NCI-H1694 (cell line): ENCODE data around the gene TRIP6.

ENCODE experiments used
- DNase-seq: peaks from one replicate; lab custom pipeline; 2025; lab: John Stamatoyannopoulos, UW

Gene TRIP6

DNA sequence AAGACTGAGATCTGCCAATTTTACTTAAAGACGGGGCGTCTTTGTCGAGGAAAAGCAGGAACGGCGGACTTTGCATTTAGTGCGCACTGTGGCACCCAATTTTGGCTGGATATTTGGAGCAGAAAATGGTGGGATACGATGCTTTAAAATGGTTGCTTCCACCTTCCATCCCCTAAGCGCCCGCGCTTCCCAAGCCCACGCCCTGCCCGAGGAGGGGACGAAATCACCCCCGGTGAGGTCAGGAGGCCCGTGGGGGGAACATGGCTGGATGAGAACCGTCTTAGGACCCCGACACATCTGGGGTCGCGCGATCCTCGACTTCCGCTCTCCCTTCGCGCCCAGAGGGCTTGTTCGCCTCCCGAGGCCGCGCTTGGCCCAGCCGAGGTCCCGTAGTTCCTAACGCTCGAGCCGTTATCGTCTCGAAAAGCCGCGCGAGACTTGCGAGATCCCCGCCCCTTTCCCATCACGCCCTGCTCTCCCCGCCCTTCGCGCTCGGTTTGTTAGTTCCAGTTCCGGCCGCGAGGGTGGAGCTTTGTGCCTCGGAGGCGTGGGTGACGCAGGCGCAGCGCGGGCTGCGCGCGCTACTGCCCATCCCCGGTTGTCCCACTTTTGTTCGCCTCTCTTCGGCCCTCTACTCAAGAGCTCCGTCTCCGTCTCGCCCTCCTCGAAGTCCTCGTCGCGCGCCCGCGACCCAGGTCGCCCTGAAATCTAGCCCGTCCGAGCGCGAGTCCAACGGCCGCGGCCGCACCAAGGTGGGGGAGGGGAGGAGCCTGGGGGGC, 7.6 kb downstream of the TRIP6 start, which contains the start of gene SRRT:
SRRT (plus strand) TSS at position 527 of the 779 bp plus-strand sequence. CDS start 488 bp downstream, outside the sequence.
- DNase-seq: peak; percentile 97

DNA sequence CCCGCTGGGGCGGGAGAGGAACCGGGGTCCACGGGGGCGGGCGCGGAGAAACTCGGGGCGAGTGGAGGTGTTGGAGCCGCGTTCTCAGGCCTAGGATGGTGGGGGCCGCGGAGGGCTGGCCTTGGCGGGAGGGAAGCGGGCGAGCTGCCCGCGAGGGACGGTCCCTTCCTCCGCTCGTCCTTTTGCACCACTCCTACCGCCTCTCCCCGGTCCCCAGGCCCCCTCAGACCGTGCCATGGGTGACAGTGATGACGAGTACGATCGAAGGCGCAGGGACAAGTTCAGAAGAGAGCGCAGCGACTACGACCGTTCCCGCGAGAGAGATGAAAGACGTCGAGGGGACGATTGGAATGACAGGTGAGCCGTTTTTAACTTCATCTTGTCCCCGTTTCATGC, 8.2 kb downstream of the TRIP6 start:
- no peak for DNase-seq

DNA sequence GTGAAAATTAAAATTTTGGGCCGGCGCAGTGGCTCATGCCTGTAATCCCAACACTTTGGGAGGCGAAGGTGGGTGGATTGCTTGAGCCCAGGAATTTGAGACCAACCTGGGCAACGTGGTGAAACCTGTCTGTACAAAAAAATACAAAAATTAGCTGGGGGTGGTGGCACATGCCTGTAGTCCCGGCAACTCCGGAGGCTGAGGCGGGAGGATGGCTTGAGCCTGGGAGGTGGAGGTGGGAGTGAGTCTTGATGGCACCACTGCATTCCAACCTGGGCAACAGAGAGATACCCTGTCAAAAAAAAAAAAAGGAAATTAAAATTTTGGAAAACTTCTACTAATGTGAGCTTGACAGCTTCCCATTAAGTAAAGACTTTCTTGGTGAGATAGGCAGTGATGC, 10.8 kb downstream of the TRIP6 start:
- DNase-seq: no peak

DNA sequence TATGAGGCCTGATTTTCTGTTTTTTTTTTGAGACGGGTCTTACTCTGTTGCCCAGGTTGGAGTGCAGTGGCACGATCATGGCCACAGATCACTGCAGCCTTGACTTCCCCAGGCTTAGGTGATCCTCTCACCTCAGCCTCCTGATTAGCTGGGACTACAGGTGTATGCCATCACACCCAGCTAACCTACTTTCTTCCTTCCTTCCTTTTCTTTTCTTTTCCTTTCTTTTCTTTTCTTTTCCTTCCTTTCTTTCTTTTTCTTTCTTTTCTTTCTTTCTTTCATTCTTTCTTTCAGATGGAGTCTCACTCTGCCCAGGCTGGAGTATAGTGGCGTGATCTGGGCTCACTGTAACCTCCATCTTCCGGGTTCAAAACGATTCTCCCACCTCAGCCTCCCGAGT, 11.5 kb downstream of the TRIP6 start:
- no peak for DNase-seq

DNA sequence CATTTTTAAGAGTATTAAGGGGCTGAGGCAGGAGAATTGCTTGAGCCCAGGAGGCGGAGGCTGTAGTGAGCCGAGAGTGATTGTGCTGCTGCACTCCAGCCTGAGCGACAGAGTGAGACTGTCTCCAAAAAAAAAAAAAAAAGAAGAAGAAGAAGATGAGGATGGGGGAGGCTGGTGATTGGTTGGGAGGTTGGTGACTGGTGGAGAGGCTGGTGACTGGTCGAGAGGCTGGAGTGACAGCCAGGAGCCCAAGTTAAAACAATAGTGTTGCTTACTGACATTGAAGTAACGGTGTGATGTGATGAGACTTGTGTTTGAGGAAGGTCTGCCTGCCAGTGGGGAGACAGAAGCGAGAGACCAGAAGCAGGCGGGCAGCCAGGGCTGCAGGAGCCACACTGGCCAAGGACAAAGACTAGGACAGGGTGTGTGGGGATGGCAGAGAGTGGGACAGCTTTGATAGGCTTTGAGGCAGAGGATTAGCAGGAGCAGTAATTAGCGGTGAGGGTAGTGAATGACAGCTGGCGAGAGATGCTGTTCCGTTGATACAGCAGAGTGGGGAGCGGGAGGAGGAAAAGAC, 12.6 kb downstream of the TRIP6 start:
- DNase-seq: peak; percentile 40

DNA sequence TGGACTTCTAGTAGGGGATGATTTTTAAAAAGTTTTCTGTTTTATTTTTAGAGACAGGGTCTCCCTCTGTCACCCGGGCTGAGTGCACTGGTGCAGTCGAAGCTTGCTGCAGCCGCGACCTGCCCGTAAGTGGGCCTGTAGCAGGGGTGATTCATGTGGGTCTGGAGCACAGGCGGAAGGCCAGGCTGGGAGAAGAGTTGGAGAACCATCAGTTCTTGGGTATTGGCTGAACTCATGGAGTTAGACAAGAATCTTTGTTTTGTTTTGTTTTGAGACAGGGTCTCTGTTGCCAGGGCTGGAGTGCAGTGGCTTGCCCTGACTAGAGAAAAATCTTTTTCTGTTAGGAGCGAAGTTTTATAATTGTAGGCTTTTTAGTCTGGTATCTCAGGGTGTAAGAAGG, 13.5 kb downstream of the TRIP6 start:
- no peak for DNase-seq

DNA sequence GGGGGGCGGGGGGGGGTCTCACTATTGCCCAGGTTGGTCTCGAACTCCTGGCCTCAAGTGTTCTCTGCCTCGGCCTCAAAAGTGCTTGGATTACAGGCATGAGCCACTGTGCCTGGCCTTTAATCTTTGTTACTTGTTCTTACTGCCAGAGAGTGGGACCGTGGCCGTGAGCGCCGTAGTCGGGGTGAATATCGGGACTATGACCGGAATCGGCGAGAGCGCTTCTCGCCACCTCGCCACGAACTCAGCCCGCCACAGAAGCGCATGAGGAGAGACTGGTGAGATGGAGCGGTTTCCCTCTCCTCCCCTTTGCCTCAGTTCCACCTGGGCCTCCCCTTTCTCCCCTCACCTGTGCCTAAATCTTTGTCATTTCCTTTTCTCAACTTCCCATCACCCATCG, 13.9 kb downstream of the TRIP6 start:
- no peak for DNase-seq

DNA sequence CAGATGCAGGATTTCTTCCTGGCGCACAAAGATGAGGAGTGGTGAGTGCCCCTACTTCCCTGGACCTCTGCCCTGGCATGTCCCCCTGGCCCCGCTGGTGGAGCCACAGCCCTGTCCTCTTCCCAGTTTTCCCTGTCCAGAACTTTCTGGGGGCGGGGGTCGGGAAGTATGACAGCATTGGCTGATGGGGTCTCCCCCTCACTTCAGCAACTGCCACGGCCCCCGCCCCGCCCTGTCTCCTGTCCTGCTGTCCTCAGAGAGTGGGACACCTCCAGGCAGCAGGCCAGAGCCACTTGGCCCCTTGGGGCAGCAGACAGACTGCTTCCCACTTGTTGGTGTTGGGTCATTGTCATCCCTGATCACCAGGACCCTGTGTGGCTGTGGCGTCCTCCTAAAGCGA, 15.0 kb downstream of the TRIP6 start:
- no peak for DNase-seq

DNA sequence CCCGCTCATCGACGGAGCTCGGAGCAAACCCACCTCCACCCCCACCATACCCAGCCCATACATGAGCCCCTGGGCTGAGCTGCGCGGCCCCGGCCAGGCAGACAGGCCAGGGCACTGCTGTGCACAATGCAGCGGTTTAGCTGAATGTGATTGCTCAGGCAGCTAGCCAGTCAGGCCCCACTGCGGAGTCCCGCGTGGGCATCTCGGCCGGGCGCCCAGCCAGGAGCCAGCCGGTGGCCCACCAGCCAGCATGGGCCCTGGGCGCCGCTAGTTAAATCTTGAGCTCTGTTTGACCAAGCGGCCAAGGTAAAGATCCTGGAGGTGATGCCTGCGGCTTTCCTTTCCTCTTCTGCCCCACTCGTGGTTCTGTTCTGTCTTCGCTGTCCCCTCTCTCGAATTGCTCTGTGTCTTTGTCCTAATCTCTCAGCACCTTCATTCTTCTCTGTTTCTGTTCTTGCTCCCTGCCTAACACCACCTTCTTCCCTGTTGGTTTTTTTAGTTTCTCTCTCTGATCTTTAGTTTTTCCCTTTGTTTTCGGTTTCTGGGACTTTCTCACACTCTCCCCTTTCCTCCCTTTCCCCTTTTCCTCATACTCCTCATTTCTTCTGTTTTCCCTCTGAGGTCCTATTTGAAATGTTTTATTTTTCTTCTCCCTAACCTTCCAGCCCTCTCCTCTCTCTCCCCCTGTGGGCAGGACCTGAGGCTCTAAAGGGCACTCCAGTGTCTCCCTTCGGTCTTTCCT, 15.8 kb downstream of the TRIP6 start:
- DNase-seq: no peak

DNA sequence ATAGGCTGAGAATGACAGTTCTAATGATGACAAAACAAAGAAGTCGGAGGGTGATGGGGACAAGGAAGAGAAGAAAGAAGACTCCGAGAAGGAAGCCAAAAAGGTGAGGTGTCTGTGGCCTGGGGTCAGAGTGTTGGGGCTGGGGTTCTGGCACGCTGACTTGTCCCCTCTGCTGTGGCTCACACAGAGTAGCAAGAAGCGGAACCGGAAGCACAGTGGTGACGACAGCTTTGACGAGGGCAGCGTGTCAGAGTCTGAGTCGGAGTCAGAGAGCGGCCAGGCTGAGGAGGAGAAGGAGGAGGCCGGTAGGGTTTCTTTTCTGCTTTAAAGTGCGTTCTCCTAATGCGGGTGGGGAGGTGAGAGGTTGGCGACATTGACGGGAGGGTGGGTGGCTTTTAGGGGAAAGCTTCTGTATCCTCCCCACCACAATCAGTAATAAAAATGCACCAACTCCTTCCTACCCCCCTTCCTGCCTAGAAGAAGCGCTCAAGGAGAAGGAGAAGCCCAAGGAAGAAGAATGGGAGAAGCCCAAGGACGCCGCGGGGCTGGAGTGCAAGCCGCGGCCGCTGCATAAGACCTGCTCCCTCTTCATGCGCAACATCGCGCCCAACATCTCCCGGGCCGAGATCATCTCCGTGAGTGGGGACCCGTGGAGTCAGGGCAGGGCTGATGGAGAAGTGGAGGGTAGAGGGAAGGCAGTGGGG, 17.7 kb downstream of the TRIP6 start:
- DNase-seq: no peak

DNA sequence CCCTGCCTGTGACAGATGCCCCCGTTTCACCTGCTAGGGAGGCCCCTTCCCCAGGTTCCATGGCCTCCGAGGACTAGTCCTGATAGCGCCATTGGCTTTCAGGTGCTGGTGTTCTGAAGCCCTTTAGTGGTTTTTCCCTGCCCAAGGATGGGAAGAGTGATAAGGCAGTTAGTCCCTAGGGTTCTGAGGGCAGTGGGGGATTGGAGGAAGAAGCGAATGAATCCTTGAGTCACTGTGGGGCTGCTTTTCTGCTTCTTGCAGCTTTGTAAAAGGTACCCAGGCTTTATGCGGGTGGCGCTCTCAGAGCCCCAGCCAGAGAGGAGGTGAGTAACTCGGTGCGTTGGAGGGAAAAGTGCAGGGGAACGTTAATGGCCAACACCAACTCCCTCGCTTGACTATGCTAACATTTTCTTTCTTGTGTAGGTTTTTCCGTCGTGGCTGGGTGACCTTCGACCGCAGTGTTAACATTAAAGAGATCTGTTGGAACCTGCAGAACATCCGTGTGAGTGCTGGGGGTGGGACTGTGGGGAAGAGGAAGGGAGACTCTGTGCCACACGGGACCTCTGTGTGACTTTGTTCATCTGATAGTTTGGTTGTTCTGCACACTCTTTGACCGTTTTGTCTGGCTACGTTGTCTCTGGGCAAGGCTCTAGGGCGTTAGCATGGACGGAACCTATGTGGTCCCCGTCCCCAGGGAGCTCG, 18.4 kb downstream of the TRIP6 start:
- DNase-seq: no peak

DNA sequence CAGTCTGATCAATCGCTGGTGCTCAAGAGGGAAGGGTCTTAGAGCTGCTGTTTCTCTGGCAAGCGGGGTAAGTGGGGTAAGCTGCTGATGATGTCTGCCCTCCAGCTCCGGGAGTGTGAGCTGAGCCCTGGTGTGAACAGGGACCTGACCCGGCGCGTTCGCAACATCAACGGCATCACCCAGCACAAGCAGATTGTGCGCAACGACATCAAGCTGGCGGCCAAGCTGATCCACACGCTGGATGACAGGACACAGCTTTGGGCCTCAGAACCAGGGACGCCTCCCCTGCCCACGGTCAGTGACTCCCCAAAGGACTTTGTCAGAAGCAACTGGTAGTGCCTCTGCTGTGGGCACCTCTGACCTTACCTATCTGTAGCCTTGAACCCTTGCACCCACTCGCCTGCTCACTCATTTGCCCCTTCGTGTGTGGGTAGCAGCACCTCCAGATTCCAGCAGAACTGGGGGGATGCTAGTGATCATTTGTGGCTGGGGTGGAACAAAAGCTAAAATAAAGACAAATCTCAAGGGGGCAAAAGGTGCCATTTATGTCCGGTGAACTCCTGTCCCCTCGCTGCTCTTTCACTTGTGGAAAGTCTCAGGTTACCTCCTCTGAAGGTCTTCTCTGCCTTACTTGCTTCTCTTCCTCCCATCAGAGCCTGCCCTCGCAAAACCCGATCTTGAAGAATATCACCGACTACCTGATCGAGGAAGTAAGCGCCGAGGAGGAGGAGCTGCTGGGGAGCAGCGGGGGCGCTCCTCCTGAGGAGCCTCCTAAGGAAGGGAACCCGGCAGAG, 19.2 kb downstream of the TRIP6 start:
- no peak for DNase-seq

DNA sequence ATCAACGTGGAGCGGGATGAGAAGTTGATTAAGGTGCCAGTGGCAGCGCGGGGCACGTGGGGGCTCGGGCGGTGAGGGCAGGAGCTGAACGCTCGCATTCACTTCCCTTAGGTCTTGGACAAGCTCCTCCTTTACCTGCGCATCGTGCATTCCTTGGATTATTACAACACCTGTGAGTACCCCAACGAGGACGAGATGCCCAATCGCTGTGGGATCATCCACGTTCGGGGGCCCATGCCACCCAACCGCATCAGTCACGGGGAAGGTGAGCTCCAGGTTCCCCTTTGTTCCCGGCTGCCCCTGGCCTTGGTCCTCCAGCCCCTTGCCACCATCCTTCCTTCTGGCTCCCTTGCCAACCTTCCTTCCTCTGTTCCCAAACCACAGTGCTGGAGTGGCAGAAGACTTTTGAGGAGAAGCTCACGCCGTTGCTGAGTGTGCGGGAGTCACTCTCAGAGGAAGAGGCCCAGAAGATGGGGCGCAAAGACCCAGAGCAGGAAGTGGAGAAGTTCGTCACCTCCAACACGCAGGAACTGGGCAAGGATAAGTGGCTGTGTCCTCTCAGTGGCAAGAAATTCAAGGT, 19.8 kb downstream of the TRIP6 start:
- no peak for DNase-seq

DNA sequence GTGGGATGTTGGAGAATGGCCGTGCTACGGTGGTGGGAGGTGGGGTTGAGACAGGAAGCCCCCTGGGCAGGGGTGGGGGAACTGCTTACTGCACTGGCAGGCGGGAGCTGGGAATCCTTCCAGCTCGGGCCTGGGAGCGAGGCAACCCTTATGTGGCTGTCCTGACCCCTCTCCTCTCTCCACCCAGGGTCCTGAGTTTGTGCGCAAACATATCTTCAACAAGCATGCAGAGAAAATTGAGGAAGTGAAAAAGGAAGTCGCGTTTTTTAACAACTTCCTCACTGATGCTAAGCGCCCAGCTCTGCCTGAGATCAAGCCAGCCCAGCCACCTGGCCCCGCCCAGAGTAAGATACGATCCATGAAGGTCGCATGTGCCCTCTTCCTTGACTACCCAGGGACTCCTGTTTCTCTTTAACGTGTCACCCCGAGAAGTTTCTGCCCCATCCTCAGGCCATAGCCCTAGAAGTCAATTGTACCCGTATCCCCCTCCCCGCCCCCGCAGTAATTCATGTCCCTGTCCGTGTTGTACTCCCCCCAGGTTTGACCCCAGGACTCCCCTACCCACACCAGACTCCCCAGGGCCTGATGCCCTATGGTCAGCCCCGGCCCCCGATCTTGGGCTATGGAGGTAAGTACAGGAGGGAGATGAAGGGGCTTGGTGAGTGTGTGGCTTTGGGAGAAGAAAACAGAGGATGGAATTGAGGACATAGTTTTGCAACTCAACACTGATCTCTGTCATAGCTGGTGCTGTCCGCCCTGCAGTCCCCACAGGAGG, 20.5 kb downstream of the TRIP6 start:
- DNase-seq: no peak

DNA sequence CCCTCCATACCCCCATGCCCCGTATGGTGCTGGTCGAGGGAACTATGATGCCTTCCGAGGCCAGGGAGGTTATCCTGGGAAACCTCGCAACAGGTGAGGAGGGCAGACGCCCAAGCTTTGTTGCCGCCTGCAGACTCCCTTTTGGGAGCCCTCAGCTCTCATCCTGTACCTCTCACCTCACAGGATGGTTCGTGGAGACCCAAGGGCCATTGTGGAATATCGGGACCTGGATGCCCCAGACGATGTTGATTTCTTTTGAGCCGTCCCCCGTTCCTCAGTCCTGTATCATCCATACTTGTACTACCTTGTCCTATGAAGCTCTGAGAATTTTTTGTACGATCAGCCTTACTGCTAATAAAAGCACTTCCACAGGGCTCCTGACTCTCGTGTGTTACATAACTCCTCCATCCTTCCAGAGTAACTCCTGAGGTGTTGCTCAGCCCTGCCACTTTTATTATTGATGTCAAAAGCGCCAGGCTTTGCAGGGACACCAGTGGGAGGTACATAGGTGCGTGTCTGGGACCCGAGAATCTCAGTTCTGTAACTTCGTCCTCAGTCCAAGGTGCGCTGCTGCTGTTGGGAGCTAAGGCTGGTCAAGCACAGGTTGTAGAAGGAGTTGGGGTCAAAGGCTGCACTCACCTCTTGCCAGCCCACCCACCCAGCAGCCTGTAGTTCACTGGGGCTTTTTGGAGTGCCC, 21.3 kb downstream of the TRIP6 start:
- DNase-seq: no peak

DNA sequence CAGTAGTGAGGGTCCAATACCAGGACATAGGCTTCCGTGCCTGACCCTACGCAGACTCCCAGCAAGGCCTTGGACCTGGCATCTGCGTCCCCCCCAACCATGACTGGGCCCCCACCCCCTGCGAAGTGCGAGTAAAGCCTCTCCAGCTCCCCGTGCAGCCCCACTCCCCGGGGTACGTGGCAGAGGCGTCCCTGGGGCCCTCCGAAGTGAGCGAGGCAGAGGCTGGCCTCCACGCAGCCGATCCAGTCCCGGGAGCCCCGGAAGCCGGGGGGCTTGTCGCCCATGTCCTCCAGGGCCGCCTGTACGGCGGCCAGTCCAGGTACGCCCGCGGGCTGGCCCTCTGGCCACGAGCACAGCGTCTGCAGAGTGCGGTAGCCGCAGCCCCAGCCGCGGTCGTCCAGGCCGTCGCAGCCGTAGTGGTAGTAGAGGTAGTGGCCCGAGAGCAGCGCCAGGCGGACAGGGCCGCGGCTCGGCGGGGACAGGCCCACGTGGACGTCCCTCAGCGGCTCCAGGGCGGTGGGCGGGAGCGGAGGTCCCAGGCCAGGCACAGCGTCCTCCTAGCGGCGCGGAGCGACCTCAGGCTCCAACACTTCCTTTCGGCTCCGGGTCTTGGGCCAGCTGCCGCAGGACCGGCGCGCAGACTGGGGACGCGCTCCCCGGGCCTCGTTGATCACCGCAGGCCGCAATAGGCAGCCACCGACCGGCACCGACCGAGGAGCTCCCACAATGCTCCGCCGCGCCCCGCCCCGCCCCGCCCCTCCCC, 22.0 kb downstream of the TRIP6 start, which contains the start of gene UFSP1:
UFSP1 (minus strand) TSS at position 728 of the 763 bp plus-strand sequence; CDS start at position 284, 444 bp downstream.
- DNase-seq: no peak

DNA sequence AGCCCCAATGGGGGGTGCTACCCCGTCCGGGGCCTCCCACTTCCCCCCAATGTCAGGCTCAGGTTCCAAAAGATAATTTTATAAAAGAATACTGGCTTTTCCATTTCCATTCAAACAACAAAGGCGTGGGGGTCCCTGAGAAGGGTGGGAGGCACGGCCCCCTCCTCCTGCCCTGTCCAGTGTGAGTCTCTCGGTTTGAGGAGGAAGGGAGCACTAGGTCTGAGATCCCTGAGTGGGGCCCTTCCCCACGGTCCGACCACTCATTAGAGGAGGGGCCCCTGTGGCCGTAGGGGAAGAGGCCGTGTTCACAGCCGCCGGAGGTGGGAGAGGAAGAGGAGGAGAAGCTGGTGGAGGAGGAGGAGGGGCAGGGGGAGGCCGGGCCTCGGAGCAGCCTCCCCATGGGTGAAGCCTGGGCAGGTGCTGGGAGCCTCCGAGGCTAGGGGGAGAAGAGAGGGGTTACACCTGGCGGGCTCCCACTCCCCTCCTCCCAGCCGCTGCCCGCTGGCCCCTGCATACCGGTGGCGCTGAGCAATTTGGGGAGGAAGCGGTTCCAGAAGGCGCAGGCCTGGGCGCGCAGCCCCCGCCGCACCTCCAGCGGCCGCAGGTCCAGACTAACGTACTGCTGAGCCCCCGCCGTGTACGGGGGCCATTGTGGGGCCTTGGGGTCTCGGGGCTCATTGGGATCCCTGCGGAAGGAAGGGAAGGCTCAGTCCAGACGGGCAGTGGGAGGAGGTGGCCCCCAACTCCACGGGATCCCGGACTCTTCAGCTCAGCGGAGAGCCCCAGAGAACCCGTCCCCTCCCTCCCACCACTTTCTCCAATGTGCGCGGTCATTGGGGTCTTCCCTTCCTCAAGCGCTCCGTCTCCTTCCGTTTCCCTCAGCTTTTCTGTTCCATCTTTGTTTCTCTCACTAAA, 23.7 kb downstream of the TRIP6 start:
- no peak for DNase-seq
